Loucy (cell line): ENCODE measurements around the gene PDGFD.

Experiments used
- H2AFZ ChIP-seq: fragments of 200-600 bp; sonication (generic); 2 replicates; pipeline ENCODE4 v1.6.0; 2016; ENCODE audit warnings: antibody characterized with exemption, mild to moderate bottlenecking, low read length, moderate library complexity
- H3F3A ChIP-seq: fragments of 200-600 bp; 2 replicates; pipeline ENCODE4 v1.6.0; 2016; ENCODE audit warnings: antibody characterized with exemption, low read depth, mild to moderate bottlenecking
- H3K27me3 ChIP-seq: fragments of 200-600 bp; sonication (generic); 2 replicates; pipeline ENCODE4 v1.6.1; 2014; ENCODE audit warnings: low read length, mild to moderate bottlenecking; ENCODE audit not compliant: insufficient read depth, poor library complexity, severe bottlenecking
- H3K36me3 ChIP-seq: fragments of 200-600 bp; sonication (generic); 2 replicates; pipeline ENCODE4 v1.6.1; 2016; ENCODE audit warnings: low read length; ENCODE audit not compliant: insufficient read depth
- H3K4me1 ChIP-seq: fragments of 200-600 bp; sonication (generic); 2 replicates; pipeline ENCODE4 v1.5.1; 2014; ENCODE audit warnings: low read length, mild to moderate bottlenecking; ENCODE audit not compliant: insufficient read depth, poor library complexity, severe bottlenecking
- H3K4me2 ChIP-seq: fragments of 200-600 bp; sonication (generic); 2 replicates; pipeline ENCODE4 v1.6.0; 2014; ENCODE audit warnings: antibody characterized with exemption, low read length, low read depth, mild to moderate bottlenecking; ENCODE audit not compliant: poor library complexity, severe bottlenecking
- H3K4me3 ChIP-seq: fragments of 200-600 bp; sonication (generic); 2 replicates; pipeline ENCODE4 v1.5.1; 2014; ENCODE audit warnings: low read length, mild to moderate bottlenecking, mixed read lengths; ENCODE audit not compliant: poor library complexity, severe bottlenecking
- H3K79me2 ChIP-seq: fragments of 200-600 bp; sonication (generic); 2 replicates; pipeline ENCODE4 v1.6.1; 2014; ENCODE audit warnings: low read length; ENCODE audit not compliant: insufficient read depth
- H3K9ac ChIP-seq: fragments of 200-600 bp; sonication (generic); 2 replicates; pipeline ENCODE4 v1.6.0; 2014; ENCODE audit warnings: mild to moderate bottlenecking, low read depth, low read length, moderate library complexity; ENCODE audit not compliant: poor library complexity, severe bottlenecking
- H3K9me2 ChIP-seq: fragments of 200-600 bp; sonication (generic); replicated peaks from 2 replicates; pipeline ENCODE4 v1.6.1; 2016; ENCODE audit warnings: low read depth, low read length, mixed read lengths
- H3K9me3 ChIP-seq: fragments of 200-600 bp; sonication (generic); 2 replicates; pipeline ENCODE4 v1.6.1; 2014; ENCODE audit warnings: mild to moderate bottlenecking, antibody characterized with exemption, low read length, low read depth; ENCODE audit not compliant: insufficient read depth
- H4K20me1 ChIP-seq: fragments of 200-600 bp; sonication (generic); 2 replicates; pipeline ENCODE4 v1.6.0; 2014; ENCODE audit warnings: antibody characterized with exemption, low read length, mild to moderate bottlenecking; ENCODE audit not compliant: insufficient read depth, poor library complexity, severe bottlenecking
- CTCF ChIP-seq: fragments of 200-600 bp; sonication (generic); conservative IDR thresholded peaks from 2 replicates; pipeline ENCODE4 v1.5.1; 2014; ENCODE audit warnings: mild to moderate bottlenecking, antibody characterized with exemption, low read length
- EZH2phosphoT487 ChIP-seq: fragments of 200-600 bp; IDR thresholded peaks from 2 replicates; pipeline ENCODE4 v1.6.1; 2018; ENCODE audit warnings: antibody characterized with exemption, mild to moderate bottlenecking, moderate library complexity, borderline replicate concordance

PDGFD gene

DNA sequence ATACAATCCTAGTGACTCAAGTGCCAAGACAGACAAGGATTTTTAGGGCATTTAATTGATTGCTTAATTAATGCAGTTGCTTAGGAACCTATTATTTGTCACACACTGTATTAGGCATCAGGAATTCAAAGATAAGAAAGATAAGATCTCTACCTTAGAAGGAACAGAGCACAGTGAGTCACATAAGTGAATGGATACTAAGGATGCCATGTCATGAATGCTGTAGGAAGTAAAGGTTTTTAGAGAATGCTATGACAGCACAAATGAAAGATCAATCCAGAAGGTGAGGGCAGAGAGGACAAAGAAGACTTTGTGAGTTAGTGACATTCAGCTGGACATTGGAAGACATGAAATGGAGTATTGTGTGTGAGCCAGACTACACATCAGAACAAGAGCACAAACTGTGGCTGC lies 275.4 kb downstream of the PDGFD start:
- no peak overlapping the region for H2AFZ ChIP-seq
- H3F3A ChIP-seq: no peaks in the 10 kb centered on the region
- no peaks in the 10 kb centered on the region; the same call in 1 of the 2 replicates for H3K9me3 ChIP-seq
- no peak overlapping the region for H3K9ac ChIP-seq
- H3K36me3 ChIP-seq: no peaks in the 10 kb centered on the region
- TF ChIP-seq EZH2phosphoT487 (no peak), CTCF (no peak)
- no peaks in the 10 kb centered on the region for H3K79me2 ChIP-seq
- H4K20me1 ChIP-seq: no peaks in the 10 kb centered on the region
- H3K4me3 ChIP-seq: no peak overlapping the region
- no peaks in the 10 kb centered on the region for H3K9me2 ChIP-seq
- no peak overlapping the region for H3K4me2 ChIP-seq
- no peaks in the 10 kb centered on the region for H3K4me1 ChIP-seq
- no peaks in the 10 kb centered on the region for H3K27me3 ChIP-seq

DNA sequence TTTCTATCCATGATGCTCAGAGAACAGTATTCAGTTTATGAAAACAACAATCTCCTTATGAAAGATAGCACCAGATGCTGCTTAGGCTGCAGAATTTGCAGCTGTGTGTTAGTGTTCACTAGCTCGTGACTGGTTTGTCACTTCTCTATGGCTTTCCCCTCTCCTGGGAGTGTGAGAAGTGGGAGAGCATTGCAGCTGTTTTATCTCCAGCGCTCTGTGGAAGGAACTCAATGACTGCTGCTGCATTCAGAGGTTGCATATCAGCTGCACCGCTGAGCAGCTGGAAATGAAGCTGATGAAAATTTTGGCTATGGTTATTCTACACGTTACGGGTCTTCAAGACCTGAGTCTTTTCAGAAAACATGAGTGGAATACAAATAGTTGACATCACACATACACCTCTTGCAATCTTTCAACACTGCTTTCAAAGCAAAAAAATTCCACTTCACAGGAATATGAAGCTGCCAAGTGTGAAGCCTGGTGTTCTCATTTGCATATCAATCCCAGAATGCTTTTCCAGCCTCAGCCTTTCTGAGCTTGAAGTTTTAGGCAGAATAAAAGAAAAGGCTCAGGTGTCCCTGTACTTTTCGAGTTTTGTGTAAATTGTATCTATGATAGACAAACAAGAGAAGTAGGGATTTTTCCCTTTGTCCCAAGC lies 276.8 kb downstream of the PDGFD start:
- Histone ChIP-seq H3K4me2 (no peak overlapping the region), H3K9me3 (no peaks in the 10 kb centered on the region; the same call in 1 of the 2 replicates), H4K20me1 (no peaks in the 10 kb centered on the region), H3K9me2 (no peaks in the 10 kb centered on the region), H3K4me3 (no peak overlapping the region), H3K36me3 (no peaks in the 10 kb centered on the region), H3K4me1 (no peaks in the 10 kb centered on the region), H2AFZ (no peak overlapping the region), H3K27me3 (no peaks in the 10 kb centered on the region), H3K9ac (no peak overlapping the region), H3K79me2 (no peaks in the 10 kb centered on the region), H3F3A (no peaks in the 10 kb centered on the region)
- TF ChIP-seq EZH2phosphoT487: no peak
- TF ChIP-seq CTCF: no peak

DNA sequence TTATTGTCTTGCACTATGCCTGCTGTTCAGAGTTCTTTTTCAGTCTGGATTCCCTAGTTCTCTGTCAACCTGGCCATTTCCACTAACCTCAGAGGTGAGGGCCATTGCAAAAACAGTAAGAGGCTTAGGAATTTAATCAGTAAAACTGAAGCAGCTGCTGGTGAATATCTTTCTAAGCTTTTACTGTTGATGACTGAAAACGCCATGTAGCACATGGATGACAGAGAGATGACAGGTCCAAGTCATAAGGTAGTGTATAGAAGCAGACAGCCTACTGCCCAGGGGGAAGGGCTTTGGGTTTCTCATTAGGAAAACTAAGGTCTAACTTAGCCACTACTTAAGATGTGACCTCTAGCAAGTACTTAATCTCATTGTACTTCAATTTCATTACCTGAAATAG lies 280.1 kb downstream of the PDGFD start:
- no peak overlapping the region for H3K4me3 ChIP-seq
- no peaks in the 10 kb centered on the region for H4K20me1 ChIP-seq
- H3K79me2 ChIP-seq: no peaks in the 10 kb centered on the region
- H3K4me1 ChIP-seq: no peaks in the 10 kb centered on the region
- H3K36me3 ChIP-seq: no peaks in the 10 kb centered on the region
- no peak overlapping the region for H3K9ac ChIP-seq
- TF ChIP-seq EZH2phosphoT487 (no peak), CTCF (no peak)
- H3K9me3 ChIP-seq: no peaks in the 10 kb centered on the region
- no peaks in the 10 kb centered on the region for H3K9me2 ChIP-seq
- no peak overlapping the region for H2AFZ ChIP-seq
- no peak overlapping the region for H3K4me2 ChIP-seq
- H3K27me3 ChIP-seq: no peaks in the 10 kb centered on the region
- no peaks in the 10 kb centered on the region for H3F3A ChIP-seq
